B cell (primary cell): Measurements from ENCODE around the gene RNF126. TPM values are rescaled to one million over a fixed set of nuclear protein-coding genes. Genes with fewer than 3 reads are reported as not detected.
A peak's percentile ranks its signal among the peaks of the same experiment; 100 is the strongest.

Source experiments
- ATAC-seq: fragments of 200-7000 bp; cut with Tn5 transposase; one replicate; pipeline ENCODE4 v1.10.0; 2021; ENCODE audit warnings: low read depth, mild to moderate bottlenecking, moderate number of reproducible peaks, moderate library complexity
- CTCF ChIA-PET: fragments of 350-600 bp; sonication (Branson Sonifier 250); formaldehyde crosslinking; loops from one replicate; lab custom pipeline; 2021; ENCODE audit warnings: antibody characterized with exemption, inconsistent platforms; lab: Charles Lee
- POLR2A ChIA-PET: fragments of 350-600 bp; sonication (Branson Sonifier 250); formaldehyde crosslinking; loops from one replicate; lab custom pipeline; 2021; ENCODE audit warnings: antibody characterized with exemption; lab: Charles Lee
- DNase-seq: peaks from one replicate; pipeline ENCODE4 v3.0.0; 2013
- H2AFZ ChIP-seq: 2 replicates; pipeline ENCODE4 v1.6.1; 2012; ENCODE audit warnings: mild to moderate bottlenecking, low read depth, low read length; ENCODE audit not compliant: insufficient read depth, poor library complexity, severe bottlenecking
- H3K27ac ChIP-seq, 2 donors: 1 replicate in 1 of 2; 2 replicates in 1 of 2; pipeline ENCODE4 v1.5.1; 2012 to 2013; ENCODE audit warnings: low read length in 2 of 2, mild to moderate bottlenecking in 2 of 2, moderate library complexity in 1 of 2
- H3K27me3 ChIP-seq, 4 experiments: fragments of 200-600 bp in 1 of 4; sonication (generic) in 1 of 4; replicated peaks in 1 of 4; 1 replicate in 2 of 4; 2 replicates in 2 of 4; pipeline versions ENCODE4 v1.6.1 to v1.7.0; 2013 to 2016; ENCODE audit warnings: low read length in 3 of 4, mild to moderate bottlenecking in 2 of 4, mixed read lengths in 1 of 4, moderate library complexity in 1 of 4; ENCODE audit not compliant: insufficient read depth in 4 of 4, control insufficient read depth in 3 of 4; ENCODE audit errors: control extremely low read depth in 1 of 4
- H3K36me3 ChIP-seq, 2 experiments: replicated peaks in 1 of 2; 1 replicate in 1 of 2; 2 replicates in 1 of 2; pipeline versions ENCODE4 v1.6.1 to v1.7.1; 2013; ENCODE audit warnings: low read length in 1 of 2; ENCODE audit not compliant: insufficient read depth in 2 of 2, control insufficient read depth in 1 of 2; ENCODE audit errors: control extremely low read depth in 1 of 2, extremely low read depth in 1 of 2
- H3K4me1 ChIP-seq, 2 donors: fragments of 200-600 bp in 1 of 2; sonication (generic) in 1 of 2; 1 replicate in 1 of 2; 2 replicates in 1 of 2; pipeline versions ENCODE4 v1.5.1 to v1.6.1; 2013 to 2017; ENCODE audit warnings: low read length in 2 of 2; ENCODE audit not compliant: control insufficient read depth in 2 of 2, insufficient read depth in 2 of 2
- H3K4me2 ChIP-seq: replicated peaks from 2 replicates; pipeline ENCODE3; 2012; ENCODE audit warnings: mild to moderate bottlenecking, low read depth, low read length; ENCODE audit not compliant: poor library complexity, severe bottlenecking
- H3K4me3 ChIP-seq, 5 experiments: fragments of 200-600 bp in 1 of 5; sonication (generic) in 1 of 5; 1 replicate in 3 of 5; 2 replicates in 2 of 5; pipeline versions ENCODE4 v1.5.1 to v1.7.0; 2011 to 2016; ENCODE audit warnings: low read length in 4 of 5, mild to moderate bottlenecking in 4 of 5, low read depth in 2 of 5, control low read depth in 1 of 5, moderate library complexity in 1 of 5; ENCODE audit not compliant: insufficient read depth in 1 of 5; ENCODE audit errors: control extremely low read depth in 1 of 5, extremely low read depth in 1 of 5
- H3K79me2 ChIP-seq: fragments of 200-600 bp; sonication (generic); one replicate; pipeline ENCODE4 v1.6.0; 2016; ENCODE audit warnings: low read length; ENCODE audit not compliant: control insufficient read depth, insufficient read depth
- H3K9ac ChIP-seq: fragments of 200-600 bp; sonication (generic); 2 replicates; pipeline ENCODE4 v1.6.1; 2017; ENCODE audit warnings: mild to moderate bottlenecking, low read length, moderate library complexity
- H3K9me3 ChIP-seq, 3 donors: one replicate each; pipeline versions ENCODE4 v1.6.1 to v1.7.1; 2013; ENCODE audit warnings: low read length in 2 of 3; ENCODE audit not compliant: control insufficient read depth in 2 of 3, insufficient read depth in 1 of 3; ENCODE audit errors: control extremely low read depth in 1 of 3
- H4K20me1 ChIP-seq: 2 replicates; pipeline ENCODE4 v1.6.0; 2012; ENCODE audit warnings: mild to moderate bottlenecking, low read length; ENCODE audit not compliant: insufficient read depth, control insufficient read depth, poor library complexity, severe bottlenecking
- H3K27ac Mint-ChIP-seq: one replicate; pipeline ENCODE4 v1.8.0; 2021; ENCODE audit warnings: mixed read lengths
- H3K27me3 Mint-ChIP-seq: one replicate; pipeline ENCODE4 v1.8.0; 2021; ENCODE audit warnings: mixed read lengths
- H3K4me1 Mint-ChIP-seq: one replicate; pipeline ENCODE4 v1.8.0; 2021; ENCODE audit warnings: mixed read lengths
- H3K4me3 Mint-ChIP-seq: one replicate; pipeline ENCODE4 v1.8.0; 2021; ENCODE audit warnings: mixed read lengths
- H3K9me3 Mint-ChIP-seq: one replicate; pipeline ENCODE4 v1.8.0; 2022; ENCODE audit warnings: mixed read lengths; ENCODE audit not compliant: insufficient read depth
- EZH2 ChIP-seq: IDR thresholded peaks from 2 replicates; pipeline ENCODE4 v1.6.1; 2012; ENCODE audit warnings: borderline replicate concordance, low read depth, mild to moderate bottlenecking, moderate library complexity, low read length; ENCODE audit not compliant: insufficient read depth, poor library complexity, severe bottlenecking
- whole genome bisulfite sequencing: methylation state at CpG from one replicate; pipeline ENCODE4 v1.1.5; 2013; ENCODE audit warnings: missing lambda C conversion rate; ENCODE audit not compliant: insufficient coverage; 5-methylcytosine and 5-hydroxymethylcytosine counted together
- intact Hi-C: fragments of 100-400 bp; cut with micrococcal nuclease; formaldehyde crosslinking; loops from one replicate; pipeline ENCODE4 v1.10.0; 2022
- polyA plus RNA-seq: library from polyadenylated mRNA; depleted of rRNA; stranded (reverse); fragments of >200 nt; gene quantifications from 2 replicates; pipeline ENCODE4 v1.2.3, GENCODE V29; 2012
- total RNA-seq, 2 donors: library from RNA; stranded (reverse); fragments of 120-200 nt in 1 of 2; gene quantifications; 1 replicate in 1 of 2; 2 replicates in 1 of 2; pipeline versions ENCODE4 v1.2.3 to v1.2.4, GENCODE V29; 2013 to 2022
- TF ChIP-seq, protein P1 (sequence below): fragments of 200-600 bp; IDR thresholded peaks from one replicate; pipeline ENCODE4 v1.8.0; 2022; ENCODE audit warnings: antibody characterized with exemption, mild to moderate bottlenecking

RNF126 gene
- total and polyA plus RNA-seq, 2 donors (not counting 1 experiment from before 2014, with no cell fraction given): 74.3 to 118 TPM

DNA sequence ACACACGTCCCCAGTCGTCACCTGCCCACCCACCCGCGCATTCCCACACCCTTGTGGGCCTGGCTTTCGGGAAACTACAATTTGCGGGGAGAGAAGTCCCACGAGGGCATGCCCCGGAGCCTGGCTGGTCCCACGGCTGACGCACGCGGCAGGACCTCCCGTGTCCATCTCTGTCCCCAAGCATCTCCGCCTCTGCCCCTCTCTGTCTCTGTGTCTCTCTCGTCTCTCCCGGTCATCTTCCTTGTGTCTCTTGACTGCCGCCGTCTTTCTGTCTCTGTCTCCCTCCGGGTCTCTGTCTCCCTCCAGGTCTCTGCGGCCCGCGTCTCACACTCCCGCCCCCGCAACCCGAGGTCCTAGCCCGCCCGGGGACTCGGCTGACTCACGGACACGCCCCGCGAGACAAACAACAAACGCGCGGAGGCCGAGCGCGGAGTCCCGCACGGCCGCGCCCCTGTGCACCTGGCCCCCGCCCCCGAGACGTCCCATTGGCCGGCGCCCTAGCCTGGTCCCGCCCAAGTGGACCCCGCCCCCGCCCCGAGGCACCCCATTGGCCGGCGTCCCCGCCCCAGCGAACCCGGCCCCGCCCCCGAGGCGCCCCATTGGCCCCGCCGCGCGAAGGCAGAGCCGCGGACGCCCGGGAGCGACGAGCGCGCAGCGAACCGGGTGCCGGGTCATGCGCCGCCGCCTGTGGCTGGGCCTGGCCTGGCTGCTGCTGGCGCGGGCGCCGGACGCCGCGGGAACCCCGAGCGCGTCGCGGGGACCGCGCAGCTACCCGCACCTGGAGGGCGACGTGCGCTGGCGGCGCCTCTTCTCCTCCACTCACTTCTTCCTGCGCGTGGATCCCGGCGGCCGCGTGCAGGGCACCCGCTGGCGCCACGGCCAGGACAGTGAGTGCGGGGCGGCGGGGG lies 23.5 kb downstream of the RNF126 start, which contains the start of gene FGF22:
Gene FGF22, plus strand, starts transcription at position 627 of the 908 bp plus-strand sequence. Its CDS starts 47 bp downstream, at position 674.
- Histone ChIP-seq H3K79me2 (peaks cover 4% of the 10 kb centered on the region), H3K9ac (peak within 1 kb of the TSS; percentile 53), H3K4me3 (peak within 1 kb of the TSS in 4 of 5 experiments; percentile 21 to 57 (median 40)), H3K27ac (no peak within 1 kb of the TSS), H3K36me3 (peaks cover 0 to under 1% of the 10 kb centered on the region in 2 experiments), H3K4me1 (peaks cover 12 to 39% of the 10 kb centered on the region in 2 donors), H3K9me3 (peaks cover 0 to 6% (median 0%) of the 10 kb centered on the region in 3 donors), H3K27me3 (peaks cover 0 to 2% (median 0%) of the 10 kb centered on the region in 4 experiments), H2AFZ (peak within 1 kb of the TSS; percentile 60), H4K20me1 (peaks cover 17% of the 10 kb centered on the region), H3K4me2 (peak within 1 kb of the TSS; percentile 79)
- 7% methylated on average over 98 of the region's 109 CpGs for WGBS
- no peak for TF ChIP-seq EZH2
- TF ChIP-seq, protein P1, sequence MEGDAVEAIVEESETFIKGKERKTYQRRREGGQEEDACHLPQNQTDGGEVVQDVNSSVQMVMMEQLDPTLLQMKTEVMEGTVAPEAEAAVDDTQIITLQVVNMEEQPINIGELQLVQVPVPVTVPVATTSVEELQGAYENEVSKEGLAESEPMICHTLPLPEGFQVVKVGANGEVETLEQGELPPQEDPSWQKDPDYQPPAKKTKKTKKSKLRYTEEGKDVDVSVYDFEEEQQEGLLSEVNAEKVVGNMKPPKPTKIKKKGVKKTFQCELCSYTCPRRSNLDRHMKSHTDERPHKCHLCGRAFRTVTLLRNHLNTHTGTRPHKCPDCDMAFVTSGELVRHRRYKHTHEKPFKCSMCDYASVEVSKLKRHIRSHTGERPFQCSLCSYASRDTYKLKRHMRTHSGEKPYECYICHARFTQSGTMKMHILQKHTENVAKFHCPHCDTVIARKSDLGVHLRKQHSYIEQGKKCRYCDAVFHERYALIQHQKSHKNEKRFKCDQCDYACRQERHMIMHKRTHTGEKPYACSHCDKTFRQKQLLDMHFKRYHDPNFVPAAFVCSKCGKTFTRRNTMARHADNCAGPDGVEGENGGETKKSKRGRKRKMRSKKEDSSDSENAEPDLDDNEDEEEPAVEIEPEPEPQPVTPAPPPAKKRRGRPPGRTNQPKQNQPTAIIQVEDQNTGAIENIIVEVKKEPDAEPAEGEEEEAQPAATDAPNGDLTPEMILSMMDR: no peak
- ATAC-seq: peak; percentile 91
- ChIA-PET CTCF (no interaction called here), POLR2A (no interaction called here)
- Mint-ChIP-seq H3K4me1 (peaks cover 22% of the 10 kb centered on the region), H3K27me3 (no peaks in the 10 kb centered on the region), H3K27ac (peak within 1 kb of the TSS; percentile 95), H3K9me3 (no peaks in the 10 kb centered on the region), H3K4me3 (peak within 1 kb of the TSS; percentile 90)
- DNase-seq: peak; percentile 92
- intact Hi-C loops: loop anchor here (1.0 kb wide), 1 partner anchor 24 kb away; the partner anchor contains the start of gene RNF126

DNA sequence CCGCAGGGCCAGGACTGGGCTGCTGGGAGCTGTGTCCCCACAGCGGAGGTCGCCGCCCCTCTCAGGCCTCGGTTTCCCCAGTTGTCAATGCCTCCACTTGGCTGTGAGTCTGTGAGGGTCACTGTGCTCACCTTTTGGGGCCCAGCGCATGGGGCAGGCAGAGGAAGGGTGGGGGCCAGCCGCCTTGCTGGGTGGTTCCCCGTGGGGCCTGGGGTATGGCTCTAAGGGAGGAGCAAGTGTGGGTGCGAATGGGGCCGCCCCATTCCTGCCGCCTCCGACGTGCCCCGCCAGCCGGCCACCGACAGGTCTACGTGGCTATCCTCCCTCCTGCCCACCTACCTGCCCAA lies 24.1 kb downstream of the RNF126 start:
- DNase-seq: no peak
- CTCF ChIA-PET: no interaction called here

More for the DNA sequence above, 24.1 kb downstream of the RNF126 start:
- no peak for ATAC-seq
- POLR2A ChIA-PET: no interaction called here
- H2AFZ ChIP-seq: peak overlapping the region; percentile 48
- H3K27ac ChIP-seq: no peak overlapping the region
- peaks cover 16 to 45% of the 10 kb centered on the region in 2 donors for H3K4me1 ChIP-seq
- intact Hi-C loops: loop anchor here (1.0 kb wide), 1 partner anchor 24 kb away; the partner anchor contains the start of gene RNF126
- no peak overlapping the region for H3K27ac Mint-ChIP-seq
- peaks cover 16% of the 10 kb centered on the region for H4K20me1 ChIP-seq
- peak overlapping the region; percentile 50 for H3K9ac ChIP-seq
- TF ChIP-seq, protein P1: no peak
- TF ChIP-seq EZH2: no peak
- WGBS: 70% methylated on average over 13 of the region's 17 CpGs
- H3K9me3 ChIP-seq: peaks cover 0 to 6% (median 0%) of the 10 kb centered on the region in 3 donors
- H3K79me2 ChIP-seq: peaks cover 11% of the 10 kb centered on the region
- no peaks in the 10 kb centered on the region for H3K36me3 ChIP-seq
- peak overlapping the region; percentile 90 for H3K4me3 Mint-ChIP-seq
- H3K27me3 ChIP-seq: peaks cover 0 to 2% (median 0%) of the 10 kb centered on the region in 4 experiments
- peak overlapping the region; percentile 79 for H3K4me2 ChIP-seq
- peaks cover 19% of the 10 kb centered on the region for H3K4me1 Mint-ChIP-seq
- H3K27me3 Mint-ChIP-seq: no peaks in the 10 kb centered on the region
- no peaks in the 10 kb centered on the region for H3K9me3 Mint-ChIP-seq
- peak overlapping the region in 3 of 5 experiments; percentile 33 to 57 (median 48) for H3K4me3 ChIP-seq
